HCT116 (cell line): ENCODE measurements around the gene NOX4.

ENCODE experiments used
- CBX3 ChIP-seq: IDR thresholded peaks from 2 replicates; pipeline ENCODE4 v1.6.1; 2012; ENCODE audit warnings: low read depth
- CEBPB ChIP-seq: IDR thresholded peaks from 2 replicates; pipeline ENCODE4 v1.6.1; 2012; ENCODE audit warnings: low read depth
- POLR2A ChIP-seq: IDR thresholded peaks from 2 replicates; pipeline ENCODE4 v1.7.0; 2011; ENCODE audit warnings: borderline replicate concordance; ENCODE audit not compliant: insufficient read depth, insufficient read length; ENCODE audit errors: extremely low read depth
- POLR2AphosphoS5 ChIP-seq: IDR thresholded peaks from 2 replicates; pipeline ENCODE4 v1.6.1; 2011; ENCODE audit warnings: mild to moderate bottlenecking, low read depth, low read length, moderate library complexity
- TF ChIP-seq, protein P1 (sequence below): IDR thresholded peaks from 2 replicates; pipeline ENCODE4 v1.6.1; 2011; ENCODE audit warnings: mild to moderate bottlenecking, low read length, moderate library complexity; ENCODE audit not compliant: insufficient replicate concordance; ENCODE audit errors: extremely low read depth
- TF ChIP-seq, protein P2 (sequence below), 3 experiments: fragments of 200-600 bp in 1 of 3; sonication (generic) in 1 of 3; IDR thresholded peaks in 2 of 3; conservative IDR thresholded peaks in 1 of 3; 2 replicates each; pipeline ENCODE4 v1.5.1; 2012 to 2017; ENCODE audit warnings: low read depth in 2 of 3, low read length in 2 of 3, antibody characterized with exemption in 1 of 3, borderline replicate concordance in 1 of 3, control low read depth in 1 of 3, mild to moderate bottlenecking in 1 of 3, mixed read lengths in 1 of 3, mixed run types in 1 of 3, moderate library complexity in 1 of 3; ENCODE audit not compliant: insufficient read depth in 1 of 3

DNA sequence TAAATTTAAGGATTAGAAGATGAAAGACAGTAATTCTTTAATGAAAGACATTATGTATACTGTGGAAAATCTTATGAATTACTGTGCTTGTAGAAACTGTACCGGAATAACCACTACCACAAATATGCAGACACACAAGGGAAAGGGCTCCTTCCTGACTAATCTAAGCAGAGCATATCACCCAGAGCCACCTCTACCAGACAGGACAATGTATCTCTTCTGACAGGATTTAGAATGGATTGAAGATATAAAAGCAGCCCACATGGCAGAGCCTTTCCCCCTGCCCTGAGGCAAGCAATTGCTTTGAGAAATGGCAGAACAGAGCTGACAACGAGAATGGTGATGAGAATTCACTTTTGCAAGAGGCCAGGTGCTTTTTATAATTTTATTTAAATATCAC, 144.1 kb downstream of the NOX4 start:
- no peak for TF ChIP-seq POLR2A
- no peak for TF ChIP-seq CBX3
- TF ChIP-seq, protein P1, sequence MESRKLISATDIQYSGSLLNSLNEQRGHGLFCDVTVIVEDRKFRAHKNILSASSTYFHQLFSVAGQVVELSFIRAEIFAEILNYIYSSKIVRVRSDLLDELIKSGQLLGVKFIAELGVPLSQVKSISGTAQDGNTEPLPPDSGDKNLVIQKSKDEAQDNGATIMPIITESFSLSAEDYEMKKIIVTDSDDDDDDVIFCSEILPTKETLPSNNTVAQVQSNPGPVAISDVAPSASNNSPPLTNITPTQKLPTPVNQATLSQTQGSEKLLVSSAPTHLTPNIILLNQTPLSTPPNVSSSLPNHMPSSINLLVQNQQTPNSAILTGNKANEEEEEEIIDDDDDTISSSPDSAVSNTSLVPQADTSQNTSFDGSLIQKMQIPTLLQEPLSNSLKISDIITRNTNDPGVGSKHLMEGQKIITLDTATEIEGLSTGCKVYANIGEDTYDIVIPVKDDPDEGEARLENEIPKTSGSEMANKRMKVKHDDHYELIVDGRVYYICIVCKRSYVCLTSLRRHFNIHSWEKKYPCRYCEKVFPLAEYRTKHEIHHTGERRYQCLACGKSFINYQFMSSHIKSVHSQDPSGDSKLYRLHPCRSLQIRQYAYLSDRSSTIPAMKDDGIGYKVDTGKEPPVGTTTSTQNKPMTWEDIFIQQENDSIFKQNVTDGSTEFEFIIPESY: no peak
- TF ChIP-seq, protein P2, sequence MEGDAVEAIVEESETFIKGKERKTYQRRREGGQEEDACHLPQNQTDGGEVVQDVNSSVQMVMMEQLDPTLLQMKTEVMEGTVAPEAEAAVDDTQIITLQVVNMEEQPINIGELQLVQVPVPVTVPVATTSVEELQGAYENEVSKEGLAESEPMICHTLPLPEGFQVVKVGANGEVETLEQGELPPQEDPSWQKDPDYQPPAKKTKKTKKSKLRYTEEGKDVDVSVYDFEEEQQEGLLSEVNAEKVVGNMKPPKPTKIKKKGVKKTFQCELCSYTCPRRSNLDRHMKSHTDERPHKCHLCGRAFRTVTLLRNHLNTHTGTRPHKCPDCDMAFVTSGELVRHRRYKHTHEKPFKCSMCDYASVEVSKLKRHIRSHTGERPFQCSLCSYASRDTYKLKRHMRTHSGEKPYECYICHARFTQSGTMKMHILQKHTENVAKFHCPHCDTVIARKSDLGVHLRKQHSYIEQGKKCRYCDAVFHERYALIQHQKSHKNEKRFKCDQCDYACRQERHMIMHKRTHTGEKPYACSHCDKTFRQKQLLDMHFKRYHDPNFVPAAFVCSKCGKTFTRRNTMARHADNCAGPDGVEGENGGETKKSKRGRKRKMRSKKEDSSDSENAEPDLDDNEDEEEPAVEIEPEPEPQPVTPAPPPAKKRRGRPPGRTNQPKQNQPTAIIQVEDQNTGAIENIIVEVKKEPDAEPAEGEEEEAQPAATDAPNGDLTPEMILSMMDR (IDR thresholded peaks at IDR 0.05 in 2 of 3, conservative IDR thresholded peaks at IDR 0.05 in 1 of 3; ENCODE audit: borderline replicate concordance in 1 of 3, insufficient read depth in 1 of 3, low read depth in 2 of 3, low read length in 2 of 3): no peak
- TF ChIP-seq CEBPB: no peak
- no peak for TF ChIP-seq POLR2AphosphoS5
